Activated T-cell treated with anti-CD3 and anti-CD28 coated beads, Interleukin-2, amount 50 U/mL, for 4 hours (primary cell): ENCODE measurements around the gene ARHGEF4. TPM values are rescaled to one million over a fixed set of nuclear protein-coding genes. Genes with fewer than 3 reads are reported as not detected.
"Not testable (repeated sequence)": the region's sequence is repeated elsewhere in the genome, so short reads cannot be mapped to it uniquely, and the experiment has no call there.

Experiments used
- ATAC-seq, 2 donors: fragments of 200-7000 bp; cut with Tn5 transposase; one replicate each; pipeline ENCODE4 v1.10.0; 2021
- DNase-seq: peaks from one replicate; pipeline ENCODE4 v3.0.0-alpha.2; 2020
- H3K27me3 Mint-ChIP-seq: one replicate; pipeline ENCODE4 v1.8.0; 2021; ENCODE audit warnings: low read depth, mixed read lengths
- H3K36me3 Mint-ChIP-seq: one replicate; pipeline ENCODE4 v1.8.0; 2022; ENCODE audit warnings: mixed read lengths; ENCODE audit not compliant: insufficient read depth
- H3K4me1 Mint-ChIP-seq: one replicate; pipeline ENCODE4 v1.8.0; 2021; ENCODE audit warnings: low read depth, mixed read lengths
- H3K4me3 Mint-ChIP-seq: one replicate; pipeline ENCODE4 v1.8.0; 2021; ENCODE audit warnings: mild to moderate bottlenecking, moderate library complexity, mixed read lengths
- H3K9me3 Mint-ChIP-seq: one replicate; pipeline ENCODE4 v1.8.0; 2021; ENCODE audit warnings: mixed read lengths
- total RNA-seq, 3 donors: library from RNA; stranded (reverse); gene quantifications; one replicate each; pipeline ENCODE4 v1.2.1, GENCODE V29; 2021

The ARHGEF4 gene
- total RNA-seq, 3 donors from 2014 or later, result 0.43 to 0.84 (median 0.58) TPM

GRCh38 chr2:130981667-130982066, 145.0 kb downstream of the ARHGEF4 start:
- Mint-ChIP-seq H3K27me3 (no peaks in the 10 kb centered on the region), H3K9me3 (peaks cover 3% of the 10 kb centered on the region), H3K4me1 (no peaks in the 10 kb centered on the region), H3K4me3 (no peak overlapping the region), H3K36me3 (no peaks in the 10 kb centered on the region)
- ATAC-seq (no peak), DNase-seq (no peak)

DNA sequence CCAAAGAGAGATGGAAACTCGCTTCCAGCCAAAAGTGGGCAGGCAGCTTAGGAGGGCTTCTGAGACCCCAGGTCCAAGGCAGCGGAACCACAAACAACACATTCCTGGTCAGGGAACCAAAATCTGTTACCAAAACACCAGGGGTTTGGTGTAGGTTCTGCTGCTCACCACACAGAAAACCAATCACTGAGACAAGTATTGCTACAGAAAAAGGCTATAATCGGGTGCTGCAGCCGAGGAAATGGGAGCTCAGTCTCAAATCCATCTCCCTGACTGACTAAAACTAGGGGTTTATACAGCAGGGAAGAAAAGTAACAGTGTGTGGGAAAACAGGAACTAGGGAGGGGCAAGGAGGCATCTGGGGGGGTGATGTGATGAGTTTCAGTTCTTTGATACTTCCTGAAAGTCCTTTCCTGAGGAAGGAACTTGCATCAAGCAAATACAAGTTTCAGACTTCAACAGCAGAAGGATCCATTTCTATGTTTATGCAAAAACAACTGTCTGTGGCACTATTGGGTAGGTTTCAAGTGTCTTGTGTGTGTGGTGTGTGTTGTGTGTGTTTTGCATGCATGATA, 148.6 kb downstream of the ARHGEF4 start:
- no peaks in the 10 kb centered on the region for H3K27me3 Mint-ChIP-seq
- H3K36me3 Mint-ChIP-seq, result no peaks in the 10 kb centered on the region
- no peaks in the 10 kb centered on the region for H3K4me1 Mint-ChIP-seq
- no peak overlapping the region for H3K4me3 Mint-ChIP-seq
- DNase-seq (no peak), ATAC-seq (no peak)
- no peaks in the 10 kb centered on the region for H3K9me3 Mint-ChIP-seq

GRCh38 chr2:130985831-130986649, 149.3 kb downstream of the ARHGEF4 start:
- Mint-ChIP-seq H3K4me3 (no peak overlapping the region), H3K4me1 (no peaks in the 10 kb centered on the region), H3K36me3 (no peaks in the 10 kb centered on the region), H3K9me3 (no peaks in the 10 kb centered on the region), H3K27me3 (no peaks in the 10 kb centered on the region)
- no peak for DNase-seq
- no peak for ATAC-seq

DNA sequence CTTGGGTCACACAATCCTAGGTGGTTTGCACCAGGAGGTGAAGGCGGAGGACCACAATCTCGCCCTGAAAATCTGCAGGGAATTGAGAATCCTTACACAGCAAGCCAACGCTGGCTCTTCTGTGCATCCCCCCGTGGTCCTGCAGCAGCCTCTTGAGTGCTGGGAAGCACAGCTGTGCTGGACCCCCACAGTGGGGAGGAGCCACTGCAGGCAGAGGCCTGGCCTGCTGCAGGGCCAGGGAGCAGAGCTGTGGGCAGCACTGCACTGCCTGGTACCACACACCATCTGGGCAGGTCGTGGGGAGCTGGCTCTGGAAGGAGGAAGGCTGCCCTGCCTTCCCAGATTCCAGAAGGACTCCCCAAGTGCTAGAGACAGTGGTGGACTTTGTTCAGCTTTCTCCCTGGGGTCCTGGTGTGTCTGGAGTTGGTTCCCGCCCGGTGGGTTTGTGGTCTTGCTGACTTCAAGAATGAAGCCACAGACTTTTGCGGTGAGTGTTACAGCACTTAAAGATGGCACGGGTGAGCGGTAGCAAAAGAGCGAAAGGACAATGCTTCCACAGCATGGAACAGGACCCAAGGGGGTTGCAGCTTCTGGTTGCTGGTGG, 150.3 kb downstream of the ARHGEF4 start:
- ATAC-seq (no peak), DNase-seq (no peak)
- H3K36me3 Mint-ChIP-seq, result no peaks in the 10 kb centered on the region
- no peaks in the 10 kb centered on the region for H3K9me3 Mint-ChIP-seq
- no peaks in the 10 kb centered on the region for H3K27me3 Mint-ChIP-seq
- H3K4me1 Mint-ChIP-seq, result no peaks in the 10 kb centered on the region
- no peak overlapping the region for H3K4me3 Mint-ChIP-seq

DNA sequence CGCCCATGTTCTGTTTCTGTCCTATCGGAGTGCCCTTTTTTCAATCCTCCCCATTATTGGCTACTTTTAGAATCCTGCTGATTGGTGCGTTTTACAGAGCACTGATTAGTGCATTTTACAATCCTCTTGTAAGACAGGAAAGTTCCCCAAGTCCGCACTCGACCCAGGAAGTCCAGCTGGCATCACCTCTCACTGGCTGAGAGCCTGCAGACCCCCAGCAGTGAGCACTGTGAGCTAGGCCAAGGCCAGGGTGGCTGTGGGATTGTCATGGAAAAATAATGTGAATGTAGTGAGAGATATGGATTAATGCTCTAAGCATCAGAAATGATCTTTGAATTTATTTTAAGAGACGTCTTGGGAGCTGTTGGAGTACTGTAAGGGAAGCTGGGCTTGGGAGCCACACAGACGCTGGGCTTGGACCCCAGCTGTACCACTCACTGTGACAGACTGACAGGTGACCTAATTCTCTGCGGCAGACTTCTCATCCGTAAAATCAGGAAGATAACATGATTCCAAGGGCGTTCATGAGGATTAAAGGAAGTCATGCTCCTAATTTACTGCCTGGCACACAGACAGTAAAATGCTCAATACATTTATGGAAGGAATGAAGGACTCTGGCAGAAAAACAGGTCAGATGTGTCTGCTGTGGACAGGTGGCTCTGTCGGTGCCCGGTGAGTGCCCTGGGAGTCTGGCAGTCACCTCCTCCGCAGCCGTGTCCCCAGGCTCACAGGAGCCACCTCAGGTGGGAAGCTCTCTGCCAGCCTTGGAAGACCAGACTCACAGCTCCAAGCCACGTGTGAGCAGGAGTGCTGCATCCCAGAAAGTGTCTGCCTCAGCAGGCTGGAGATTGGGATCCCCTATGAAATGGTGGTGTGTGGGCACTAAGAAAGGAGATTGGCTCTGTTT, 151.1 kb downstream of the ARHGEF4 start:
- Mint-ChIP-seq H3K36me3 (no peaks in the 10 kb centered on the region), H3K27me3 (no peaks in the 10 kb centered on the region), H3K9me3 (no peaks in the 10 kb centered on the region), H3K4me1 (no peaks in the 10 kb centered on the region), H3K4me3 (no peak overlapping the region)
- ATAC-seq, result no peak
- no peak for DNase-seq

DNA sequence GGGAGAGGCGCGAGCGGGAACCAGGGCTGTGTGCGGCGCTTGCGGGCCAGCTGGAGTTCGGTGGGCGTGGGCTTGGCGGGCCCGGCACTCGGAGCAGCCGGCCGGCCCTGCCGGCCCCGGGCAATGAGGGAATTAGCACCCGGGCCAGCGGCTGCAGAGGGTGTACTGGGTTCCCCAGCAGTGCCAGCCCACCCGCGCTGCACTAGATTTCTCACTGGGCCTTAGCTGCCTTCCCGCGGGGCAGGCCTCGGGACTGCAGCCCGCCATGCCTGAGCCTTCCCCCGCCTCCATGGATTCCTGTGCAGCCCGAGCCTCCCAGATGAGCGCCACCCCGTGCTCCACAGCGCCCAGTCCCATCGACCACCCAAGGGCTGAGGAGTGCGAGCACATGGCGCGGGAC, 154.7 kb downstream of the ARHGEF4 start:
- H3K4me3 Mint-ChIP-seq, H3K27me3 Mint-ChIP-seq, H3K9me3 Mint-ChIP-seq, H3K4me1 Mint-ChIP-seq, DNase-seq, ATAC-seq, H3K36me3 Mint-ChIP-seq: not testable (repeated sequence)

DNA sequence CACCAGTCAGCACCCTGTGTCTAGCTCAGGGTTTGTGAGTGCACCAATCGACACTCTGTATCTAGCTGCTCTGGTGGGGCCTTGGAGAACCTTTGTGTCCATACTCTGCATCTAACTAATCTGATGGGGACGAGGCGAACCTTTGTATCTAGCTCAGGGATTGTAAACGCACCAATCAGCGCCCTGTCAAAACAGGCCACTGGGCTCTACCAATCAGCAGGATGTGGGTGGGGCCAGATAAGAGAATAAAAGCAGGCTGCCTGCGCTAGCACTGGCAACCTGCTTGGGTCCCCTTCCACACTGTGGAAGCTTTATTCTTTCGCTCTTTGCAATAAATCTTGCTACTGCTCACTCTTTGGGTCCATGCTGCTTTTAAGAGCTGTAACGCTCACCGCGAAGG, 155.3 kb downstream of the ARHGEF4 start:
- not testable (repeated sequence) for H3K4me1 Mint-ChIP-seq, H3K27me3 Mint-ChIP-seq, H3K36me3 Mint-ChIP-seq, ATAC-seq, DNase-seq, H3K4me3 Mint-ChIP-seq, H3K9me3 Mint-ChIP-seq

DNA sequence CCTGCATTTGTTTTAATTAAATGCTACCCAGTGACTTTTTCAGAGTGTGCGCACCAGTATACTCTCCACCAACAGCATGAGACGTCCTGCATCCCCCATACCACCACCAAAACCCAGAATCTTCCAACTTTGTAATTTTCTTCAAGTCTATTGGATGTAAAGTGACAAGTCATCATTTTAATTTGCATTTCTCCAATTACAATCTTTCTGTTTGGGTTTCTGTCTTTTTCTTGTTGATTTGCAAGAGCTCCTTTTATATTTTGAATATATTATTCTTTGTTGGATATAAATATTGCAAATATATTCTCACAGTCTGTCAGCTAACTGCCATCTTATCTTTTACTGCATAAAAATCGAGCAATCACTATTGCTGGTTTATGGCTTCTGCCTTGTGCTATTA, 160.0 kb downstream of the ARHGEF4 start:
- ATAC-seq, result no peak
- H3K27me3 Mint-ChIP-seq, result peaks cover 22% of the 10 kb centered on the region
- no peak for DNase-seq
- no peaks in the 10 kb centered on the region for H3K4me1 Mint-ChIP-seq
- no peak overlapping the region for H3K4me3 Mint-ChIP-seq
- no peaks in the 10 kb centered on the region for H3K9me3 Mint-ChIP-seq
- no peaks in the 10 kb centered on the region for H3K36me3 Mint-ChIP-seq

DNA sequence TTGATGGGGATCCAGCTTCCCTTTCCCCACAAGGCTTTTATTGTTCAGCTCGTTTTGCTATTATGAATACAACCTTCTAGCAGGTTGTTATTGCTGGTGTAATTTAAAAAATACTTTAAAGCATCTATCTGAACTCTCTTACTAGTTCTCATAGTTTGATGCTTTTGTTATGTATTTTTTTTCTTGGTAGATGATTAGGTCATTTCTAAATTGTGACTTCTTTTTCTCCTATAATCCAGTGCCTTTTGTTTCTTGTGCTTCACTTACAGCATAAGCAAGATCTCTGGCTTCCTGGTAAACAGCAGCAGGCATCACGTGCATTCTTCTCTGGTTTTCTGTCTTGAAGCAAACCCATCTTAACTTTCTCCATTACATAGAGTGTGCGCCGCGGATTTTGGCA, 160.5 kb downstream of the ARHGEF4 start:
- no peaks in the 10 kb centered on the region for H3K4me1 Mint-ChIP-seq
- DNase-seq, result no peak

GRCh38 chr2:130998561-130998960, 161.8 kb downstream of the ARHGEF4 start:
- ATAC-seq (no peak), DNase-seq (no peak)
- no peak overlapping the region for H3K4me3 Mint-ChIP-seq
- no peaks in the 10 kb centered on the region for H3K9me3 Mint-ChIP-seq
- no peaks in the 10 kb centered on the region for H3K4me1 Mint-ChIP-seq
- H3K27me3 Mint-ChIP-seq, result peaks cover 26% of the 10 kb centered on the region
- no peaks in the 10 kb centered on the region for H3K36me3 Mint-ChIP-seq

More for the DNA sequence above, 160.5 kb downstream of the ARHGEF4 start:
- Mint-ChIP-seq H3K9me3 (no peaks in the 10 kb centered on the region), H3K27me3 (peaks cover 26% of the 10 kb centered on the region), H3K4me3 (no peak overlapping the region), H3K36me3 (no peaks in the 10 kb centered on the region)
- ATAC-seq, result no peak

GRCh38 chr2:131004446-131005209, 167.9 kb downstream of the ARHGEF4 start:
- Mint-ChIP-seq H3K4me3 (no peak overlapping the region), H3K36me3 (no peaks in the 10 kb centered on the region), H3K9me3 (no peaks in the 10 kb centered on the region), H3K4me1 (peaks cover 4% of the 10 kb centered on the region), H3K27me3 (peaks cover 13% of the 10 kb centered on the region)
- DNase-seq (no peak), ATAC-seq (no peak)

DNA sequence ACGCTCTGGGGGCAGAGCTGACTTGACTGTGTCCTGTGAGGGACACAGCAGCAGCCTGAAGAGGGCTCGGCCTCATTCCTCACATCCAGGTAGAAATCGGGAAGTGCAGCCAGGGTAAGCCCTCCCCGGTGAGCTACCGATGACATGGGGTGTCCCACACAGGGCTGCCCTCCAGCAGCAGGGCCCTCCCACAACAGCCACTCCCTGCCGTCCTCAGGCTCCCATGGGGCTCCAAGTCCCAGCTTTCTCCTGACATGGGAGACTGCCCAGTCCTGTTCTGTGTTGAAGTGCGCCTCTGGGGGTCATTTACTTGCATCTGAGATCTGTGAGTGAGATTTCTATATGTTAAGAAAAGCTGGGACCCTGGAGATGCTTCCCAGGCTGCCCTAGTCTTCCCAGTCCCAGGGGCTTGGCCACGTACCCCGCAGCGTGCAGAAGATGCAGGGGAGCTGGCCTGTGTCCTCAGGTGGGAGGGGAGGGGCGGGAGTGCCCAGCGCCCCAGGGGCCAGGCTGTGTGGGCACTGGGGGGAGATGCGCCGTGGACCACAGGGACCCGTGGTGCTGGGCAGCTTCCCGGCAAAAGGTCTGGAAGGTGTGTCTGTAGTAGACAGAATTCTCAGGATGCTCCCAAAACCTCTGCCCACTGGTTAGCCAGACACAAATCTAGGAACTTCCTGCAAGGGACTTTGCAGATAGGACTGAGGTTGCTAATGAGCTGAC, 168.7 kb downstream of the ARHGEF4 start:
- no peaks in the 10 kb centered on the region for H3K9me3 Mint-ChIP-seq
- H3K4me1 Mint-ChIP-seq, result peaks cover 11% of the 10 kb centered on the region
- no peaks in the 10 kb centered on the region for H3K36me3 Mint-ChIP-seq
- no peak for DNase-seq
- H3K27me3 Mint-ChIP-seq, result peaks cover 9% of the 10 kb centered on the region
- H3K4me3 Mint-ChIP-seq, result no peak overlapping the region
- ATAC-seq, result no peak

GRCh38 chr2:131006561-131006960, 169.8 kb downstream of the ARHGEF4 start:
- Mint-ChIP-seq H3K4me3 (no peak overlapping the region), H3K36me3 (no peaks in the 10 kb centered on the region), H3K4me1 (peaks cover 22% of the 10 kb centered on the region), H3K27me3 (peaks cover 9% of the 10 kb centered on the region), H3K9me3 (no peaks in the 10 kb centered on the region)
- no peak for DNase-seq
- ATAC-seq, result no peak
